Heart left ventricle (tissue), 16 donors: Measurements from ENCODE around the gene DOK3. TPM values are rescaled to one million over a fixed set of nuclear protein-coding genes. Genes with fewer than 3 reads are reported as not detected.
A peak's percentile ranks its signal among the peaks of the same experiment; 100 is the strongest.

Experiments used
- ATAC-seq, 4 donors: fragments of 200-7000 bp; cut with Tn5 transposase; one replicate each; pipeline ENCODE4 v1.9.1; 2020 to 2022; ENCODE audit warnings: moderate library complexity in 4 of 4, mild to moderate bottlenecking in 3 of 4, moderate number of reproducible peaks in 1 of 4
- DNase-seq, 5 donors: peaks; one replicate each; pipeline ENCODE4 v3.0.0-alpha.2; 2020
- H3K27ac ChIP-seq, 12 donors: fragments of 200-600 bp; sonication (generic) in 4 of 12; one replicate each; pipeline versions ENCODE4 v1.5.0 to v1.8.0; 2016 to 2022; ENCODE audit warnings: mild to moderate bottlenecking in 2 of 12
- H3K27me3 ChIP-seq, 9 donors: fragments of 200-600 bp; sonication (generic) in 2 of 9; one replicate each; pipeline versions ENCODE4 v1.5.1 to v1.8.0; 2016 to 2022; ENCODE audit warnings: mild to moderate bottlenecking in 3 of 9
- H3K36me3 ChIP-seq, 9 donors: fragments of 200-600 bp; sonication (generic) in 2 of 9; one replicate each; pipeline versions ENCODE4 v1.5.0 to v1.8.0; 2018 to 2022; ENCODE audit warnings: mild to moderate bottlenecking in 2 of 9
- H3K4me1 ChIP-seq, 12 donors: fragments of 200-600 bp; sonication (generic) in 4 of 12; one replicate each; pipeline versions ENCODE4 v1.5.0 to v1.8.0; 2016 to 2022; ENCODE audit warnings: mild to moderate bottlenecking in 3 of 12
- H3K4me3 ChIP-seq, 12 donors: fragments of 200-600 bp; sonication (generic) in 4 of 12; one replicate each; pipeline versions ENCODE4 v1.5.0 to v1.8.0; 2017 to 2022; ENCODE audit warnings: mild to moderate bottlenecking in 9 of 12, moderate library complexity in 4 of 12
- H3K9me3 ChIP-seq, 12 donors: fragments of 200-600 bp; sonication (generic) in 4 of 12; one replicate each; pipeline versions ENCODE4 v1.5.0 to v1.8.0; 2016 to 2022; ENCODE audit warnings: mild to moderate bottlenecking in 1 of 12
- CTCF ChIP-seq, 12 donors: fragments of 200-600 bp; sonication (generic) in 4 of 12; IDR thresholded peaks; one replicate each; pipeline versions ENCODE4 v1.5.0 to v1.8.0; 2018 to 2022; ENCODE audit warnings: antibody characterized with exemption in 12 of 12, mild to moderate bottlenecking in 5 of 12
- POLR2A ChIP-seq, 2 donors: fragments of 450-650 bp; IDR thresholded peaks; one replicate each; pipeline ENCODE4 v1.6.1; 2017; ENCODE audit warnings: antibody characterized with exemption in 2 of 2, mild to moderate bottlenecking in 2 of 2, moderate library complexity in 2 of 2
- WGBS, 4 donors: extraction: QIAGEN DNeasy Blood & Tissue Kit in 2 of 4; methylation state at CpG; one replicate each; pipeline versions ENCODE4 v1.1.5 to v1.1.7; 2013 to 2018; 5-methylcytosine and 5-hydroxymethylcytosine counted together
- intact Hi-C, 10 donors: fragments of 100-400 bp; cut with DNase I; formaldehyde crosslinking; loops; one replicate each; pipeline versions ENCODE4 v1.11.1 to v1.14.2; 2022
- polyA plus RNA-seq, 2 donors: library from polyadenylated mRNA; stranded (reverse); fragments of 200-250 nt; gene quantifications; one replicate each; pipeline ENCODE4 v1.2.3, GENCODE V29; 2013
- total RNA-seq, 9 donors: library from RNA; depleted of rRNA in 2 of 9; stranded (reverse); fragments of >200 nt in 2 of 9; fragmentation: NEBNext Ultra II Directional in 3 of 9; extraction: Animal tissue kit (Norgen Biotek cat#: 25700) in 3 of 9; gene quantifications; one replicate each; pipeline versions ENCODE4 v1.1.0 to v1.2.4, GENCODE V29; 2016 to 2023
- donor health status: ischemic (EF 13 %, LVEDD 7.1; RV severe dilation, severe dysfunction).
- donor health status: healthy with polysubstance abuse.
- donor health status: DM: no; HTN: yes; CAD: no.
- donor health status: DM: no; HTN: no; CAD: no.
- donor health status: ischemic (EF 25% LVEDD 6.9; RV normal size, moderate dysfunction).
- donor health status: ischemic (EF 25% LVEDD 5.7; RV mildly dilated, moderate dysfunction).
- donor health status: healthy.
- donor health status: DM: yes; HTN: yes; CAD: no.
- donor health status: ischemic (EF 35%, LVEDD 5.7; RV mildly dilated, moderate dysfunction).
- donor health status: nonischemic (EF 11% LVEDD 7.7; RV severe dilation, severe dysfunction).
- donor health status: DM: yes; HTN: yes; CAD: no.
- donor health status: PGD.
- donor health status: ischemic (EF 29% LVEDD 5.4; RV normal size, mild dysfunction).
- donor health status: nonischemic (EF 23%, LVEDD 6.1; RV moderate dilation, normal function).

DOK3 gene
- total and polyA plus RNA-seq, 11 donors: 0.77 to 23.8 (median 2.7) TPM

DNA sequence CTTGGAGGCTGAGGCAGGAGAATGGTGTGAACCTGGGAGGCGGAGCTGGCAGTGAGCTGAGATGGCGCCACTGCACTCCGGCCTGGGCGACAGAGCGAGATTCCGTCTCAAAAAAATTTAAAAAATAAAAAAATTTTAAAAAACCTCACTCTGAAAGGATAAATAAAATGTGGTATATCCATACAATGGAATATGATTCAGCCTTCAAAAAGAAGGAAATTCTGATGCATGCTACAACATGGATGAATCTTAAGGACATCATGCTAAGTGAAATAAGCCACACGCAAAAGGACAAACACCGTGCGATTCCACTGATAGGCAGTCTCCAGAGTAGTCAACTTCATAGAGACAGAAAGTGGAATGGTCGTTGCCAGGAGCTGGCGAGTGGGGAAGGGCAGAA, 44.6 kb downstream of the DOK3 start:
- intact Hi-C loops: no loop called here
- H3K36me3 ChIP-seq: peaks cover 0 to 37% (median 25%) of the 10 kb centered on the region in 9 donors
- 92 to 99% (median 97%) methylated on average over 11 of the region's 11 CpGs for WGBS, 4 donors
- no peak for ATAC-seq
- H3K9me3 ChIP-seq: peaks cover 0 to 5% (median 0%) of the 10 kb centered on the region in 12 donors
- TF ChIP-seq CTCF (IDR thresholded peaks at IDR 0.05): no peak
- TF ChIP-seq POLR2A (IDR thresholded peaks at IDR 0.05): no peak
- no peaks in the 10 kb centered on the region for H3K27me3 ChIP-seq
- H3K4me1 ChIP-seq: peaks cover 0 to 34% (median 24%) of the 10 kb centered on the region in 12 donors
- no peak overlapping the region for H3K27ac ChIP-seq
- no peak overlapping the region for H3K4me3 ChIP-seq
- DNase-seq: no peak

- TF ChIP-seq CTCF (IDR thresholded peaks at IDR 0.05): no peak
- no peak for TF ChIP-seq POLR2A (IDR thresholded peaks at IDR 0.05)
- H3K4me3 ChIP-seq: peak overlapping the region in 6 of 12 donors; percentile 12 to 33 (median 20)
- H3K4me1 ChIP-seq: peaks cover 0 to 26% (median 10%) of the 10 kb centered on the region in 12 donors
- ATAC-seq: peak; percentile 41 to 85 (median 62)
- peak; percentile 61 to 79 (median 73) for DNase-seq
- peak overlapping the region; percentile 43 to 88 (median 74) for H3K27ac ChIP-seq
- peaks cover 0 to 46% (median 23%) of the 10 kb centered on the region in 9 donors for H3K36me3 ChIP-seq
- WGBS, 4 donors: 65 to 73% (median 67%) methylated on average over 18 to 27 of the region's 27 CpGs
- H3K27me3 ChIP-seq: no peaks in the 10 kb centered on the region
- peaks cover 0 to 5% (median 0%) of the 10 kb centered on the region in 12 donors for H3K9me3 ChIP-seq
- intact Hi-C loops: no loop called here
Measured at GRCh38 chr5:177462021-177462670, 47.5 kb downstream of the DOK3 start.

DNA sequence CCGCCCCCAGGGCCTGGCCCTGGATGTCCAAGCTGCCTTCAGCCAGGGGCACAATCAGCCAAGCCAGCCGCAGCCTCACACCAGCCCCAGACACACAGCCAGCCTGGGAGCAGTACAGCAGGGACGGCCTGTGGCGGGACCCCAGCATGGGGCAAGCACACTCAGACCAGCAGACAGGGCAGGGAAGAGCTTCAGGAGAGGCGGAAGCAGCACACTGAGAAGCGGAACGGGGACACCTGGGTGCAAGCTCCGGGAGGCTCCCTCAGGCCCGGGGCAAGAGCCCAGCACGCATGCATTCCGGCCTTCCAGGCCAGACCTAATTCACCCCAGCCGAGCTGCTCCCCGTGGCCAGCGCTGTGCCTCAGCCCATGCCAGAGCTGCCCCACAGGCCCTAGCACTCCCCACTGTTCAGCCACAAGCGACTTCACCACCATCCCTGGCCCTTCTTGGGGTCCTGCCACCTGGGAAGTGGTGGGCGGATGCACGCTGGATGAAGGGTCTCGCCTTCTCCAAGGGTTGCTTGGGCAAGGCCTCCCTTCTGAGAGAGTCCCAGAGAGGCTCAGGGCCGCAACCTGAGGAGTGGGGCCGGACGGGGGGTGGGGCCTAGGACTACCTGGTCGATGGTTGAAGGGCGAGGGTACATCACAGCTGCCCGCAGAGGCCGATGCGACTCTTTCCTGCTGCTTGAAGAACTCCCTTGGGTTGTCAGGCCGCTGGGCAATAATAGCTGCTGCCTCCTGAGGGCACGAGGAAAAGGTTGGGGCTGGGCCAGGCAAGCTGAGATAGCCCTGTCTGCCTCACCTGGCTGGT, 49.6 kb downstream of the DOK3 start:
- H3K36me3 ChIP-seq: peaks cover 0 to 27% (median 11%) of the 10 kb centered on the region in 9 donors
- H3K4me1 ChIP-seq: peaks cover 0 to 47% (median 24%) of the 10 kb centered on the region in 12 donors
- H3K4me3 ChIP-seq: no peak overlapping the region
- H3K9me3 ChIP-seq: peaks cover 0 to 2% (median 0%) of the 10 kb centered on the region in 12 donors
- ATAC-seq: no peak
- 92 to 95% (median 94%) methylated on average over 15 to 28 of the region's 28 CpGs for WGBS, 4 donors
- intact Hi-C loops: loop anchor here in 7 of 10 donors (5.0 to 10.0 kb wide), 3 partner anchors 37 to 145 kb away; partner anchors contain the start of genes MXD3 (in 5 of the 7) and PDLIM7 (in 3 of the 7)
- H3K27ac ChIP-seq: no peak overlapping the region
- no peak for TF ChIP-seq POLR2A (IDR thresholded peaks at IDR 0.05)
- TF ChIP-seq CTCF (IDR thresholded peaks at IDR 0.05): no peak
- no peaks in the 10 kb centered on the region for H3K27me3 ChIP-seq
- peak in 1 of 5 donors; percentile 33 for DNase-seq

- Histone ChIP-seq H3K27me3 (no peaks in the 10 kb centered on the region), H3K4me3 (no peak overlapping the region), H3K4me1 (peaks cover 0 to 50% (median 27%) of the 10 kb centered on the region in 12 donors), H3K27ac (no peak overlapping the region), H3K36me3 (peaks cover 0 to 25% (median 11%) of the 10 kb centered on the region in 9 donors), H3K9me3 (no peaks in the 10 kb centered on the region)
- intact Hi-C loops: loop anchor here in 7 of 10 donors (5.0 to 10.0 kb wide), 3 partner anchors 38 to 145 kb away; partner anchors contain the start of genes MXD3 (in 5 of the 7) and PDLIM7 (in 3 of the 7)
- ATAC-seq (no peak), DNase-seq (peak in 1 of 5 donors; percentile 49)
- WGBS, 4 donors: 89 to 95% (median 92%) methylated on average over 10 to 11 of the region's 11 CpGs
- TF ChIP-seq POLR2A (IDR thresholded peaks at IDR 0.05) (no peak), CTCF (IDR thresholded peaks at IDR 0.05) (no peak)
Measured at GRCh38 chr5:177459357-177459756, 50.3 kb downstream of the DOK3 start.
